ENCODE data around the gene OR4D11.

DNA sequence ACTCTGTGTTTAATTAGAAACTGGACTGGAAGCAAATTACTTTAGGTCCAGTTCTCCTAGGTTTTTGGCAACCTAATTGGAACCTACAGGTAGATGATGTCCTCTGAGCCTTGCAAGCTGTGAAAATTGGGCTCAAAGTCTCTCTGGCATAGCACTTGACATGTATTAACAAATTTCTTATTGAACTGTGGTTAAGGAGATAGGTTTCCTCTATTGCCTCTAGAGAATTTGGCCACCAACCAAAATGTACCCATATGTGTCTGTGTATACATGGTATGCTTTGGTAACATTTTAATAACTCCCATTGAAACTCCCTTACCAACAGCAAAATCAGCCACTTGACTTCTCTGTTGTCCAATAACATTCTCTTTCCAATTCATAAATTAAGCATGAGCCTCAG, 30.4 kb upstream of the OR4D11 start, which contains the start of gene OR4D10:
- TF ChIP-seq NFXL1 (IDR thresholded peaks at IDR 0.05; ENCODE audit: borderline replicate concordance) (no peak), ZNF207 (IDR thresholded peaks at IDR 0.05; ENCODE audit: borderline replicate concordance) (no peak), ZNF217 (IDR thresholded peaks at IDR 0.05) (no peak)
- TF ChIP-seq, protein P1, sequence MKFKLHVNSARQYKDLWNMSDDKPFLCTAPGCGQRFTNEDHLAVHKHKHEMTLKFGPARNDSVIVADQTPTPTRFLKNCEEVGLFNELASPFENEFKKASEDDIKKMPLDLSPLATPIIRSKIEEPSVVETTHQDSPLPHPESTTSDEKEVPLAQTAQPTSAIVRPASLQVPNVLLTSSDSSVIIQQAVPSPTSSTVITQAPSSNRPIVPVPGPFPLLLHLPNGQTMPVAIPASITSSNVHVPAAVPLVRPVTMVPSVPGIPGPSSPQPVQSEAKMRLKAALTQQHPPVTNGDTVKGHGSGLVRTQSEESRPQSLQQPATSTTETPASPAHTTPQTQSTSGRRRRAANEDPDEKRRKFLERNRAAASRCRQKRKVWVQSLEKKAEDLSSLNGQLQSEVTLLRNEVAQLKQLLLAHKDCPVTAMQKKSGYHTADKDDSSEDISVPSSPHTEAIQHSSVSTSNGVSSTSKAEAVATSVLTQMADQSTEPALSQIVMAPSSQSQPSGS (IDR thresholded peaks at IDR 0.05; ENCODE audit: low read length), result no peak
